B cell (primary cell): ENCODE results near the gene F13A1. TPM values are rescaled to one million over a fixed set of nuclear protein-coding genes. Genes with fewer than 3 reads are reported as not detected.

Source experiments
- ATAC-seq: fragments of 200-7000 bp; cut with Tn5 transposase; one replicate; pipeline ENCODE4 v1.10.0; 2021; ENCODE audit warnings: low read depth, mild to moderate bottlenecking, moderate number of reproducible peaks, moderate library complexity
- CTCF ChIA-PET: fragments of 350-600 bp; sonication (Branson Sonifier 250); formaldehyde crosslinking; loops from one replicate; lab custom pipeline; 2021; ENCODE audit warnings: antibody characterized with exemption, inconsistent platforms; lab: Charles Lee
- POLR2A ChIA-PET: fragments of 350-600 bp; sonication (Branson Sonifier 250); formaldehyde crosslinking; loops from one replicate; lab custom pipeline; 2021; ENCODE audit warnings: antibody characterized with exemption; lab: Charles Lee
- DNase-seq: peaks from one replicate; pipeline ENCODE4 v3.0.0; 2013
- H2AFZ ChIP-seq: 2 replicates; pipeline ENCODE4 v1.6.1; 2012; ENCODE audit warnings: mild to moderate bottlenecking, low read depth, low read length; ENCODE audit not compliant: insufficient read depth, poor library complexity, severe bottlenecking
- H3K27ac ChIP-seq, 2 donors: 1 replicate in 1 of 2; 2 replicates in 1 of 2; pipeline ENCODE4 v1.5.1; 2012 to 2013; ENCODE audit warnings: low read length in 2 of 2, mild to moderate bottlenecking in 2 of 2, moderate library complexity in 1 of 2
- H3K27me3 ChIP-seq, 4 experiments: fragments of 200-600 bp in 1 of 4; sonication (generic) in 1 of 4; replicated peaks in 1 of 4; 1 replicate in 2 of 4; 2 replicates in 2 of 4; pipeline versions ENCODE4 v1.6.1 to v1.7.0; 2013 to 2016; ENCODE audit warnings: low read length in 3 of 4, mild to moderate bottlenecking in 2 of 4, mixed read lengths in 1 of 4, moderate library complexity in 1 of 4; ENCODE audit not compliant: insufficient read depth in 4 of 4, control insufficient read depth in 3 of 4; ENCODE audit errors: control extremely low read depth in 1 of 4
- H3K36me3 ChIP-seq, 2 experiments: replicated peaks in 1 of 2; 1 replicate in 1 of 2; 2 replicates in 1 of 2; pipeline versions ENCODE4 v1.6.1 to v1.7.1; 2013; ENCODE audit warnings: low read length in 1 of 2; ENCODE audit not compliant: insufficient read depth in 2 of 2, control insufficient read depth in 1 of 2; ENCODE audit errors: control extremely low read depth in 1 of 2, extremely low read depth in 1 of 2
- H3K4me1 ChIP-seq, 2 donors: fragments of 200-600 bp in 1 of 2; sonication (generic) in 1 of 2; 1 replicate in 1 of 2; 2 replicates in 1 of 2; pipeline versions ENCODE4 v1.5.1 to v1.6.1; 2013 to 2017; ENCODE audit warnings: low read length in 2 of 2; ENCODE audit not compliant: control insufficient read depth in 2 of 2, insufficient read depth in 2 of 2
- H3K4me2 ChIP-seq: replicated peaks from 2 replicates; pipeline ENCODE3; 2012; ENCODE audit warnings: mild to moderate bottlenecking, low read depth, low read length; ENCODE audit not compliant: poor library complexity, severe bottlenecking
- H3K4me3 ChIP-seq, 5 experiments: fragments of 200-600 bp in 1 of 5; sonication (generic) in 1 of 5; 1 replicate in 3 of 5; 2 replicates in 2 of 5; pipeline versions ENCODE4 v1.5.1 to v1.7.0; 2011 to 2016; ENCODE audit warnings: low read length in 4 of 5, mild to moderate bottlenecking in 4 of 5, low read depth in 2 of 5, control low read depth in 1 of 5, moderate library complexity in 1 of 5; ENCODE audit not compliant: insufficient read depth in 1 of 5; ENCODE audit errors: control extremely low read depth in 1 of 5, extremely low read depth in 1 of 5
- H3K79me2 ChIP-seq: fragments of 200-600 bp; sonication (generic); one replicate; pipeline ENCODE4 v1.6.0; 2016; ENCODE audit warnings: low read length; ENCODE audit not compliant: control insufficient read depth, insufficient read depth
- H3K9ac ChIP-seq: fragments of 200-600 bp; sonication (generic); 2 replicates; pipeline ENCODE4 v1.6.1; 2017; ENCODE audit warnings: mild to moderate bottlenecking, low read length, moderate library complexity
- H3K9me3 ChIP-seq, 3 donors: one replicate each; pipeline versions ENCODE4 v1.6.1 to v1.7.1; 2013; ENCODE audit warnings: low read length in 2 of 3; ENCODE audit not compliant: control insufficient read depth in 2 of 3, insufficient read depth in 1 of 3; ENCODE audit errors: control extremely low read depth in 1 of 3
- H4K20me1 ChIP-seq: 2 replicates; pipeline ENCODE4 v1.6.0; 2012; ENCODE audit warnings: mild to moderate bottlenecking, low read length; ENCODE audit not compliant: insufficient read depth, control insufficient read depth, poor library complexity, severe bottlenecking
- H3K27ac Mint-ChIP-seq: one replicate; pipeline ENCODE4 v1.8.0; 2021; ENCODE audit warnings: mixed read lengths
- H3K27me3 Mint-ChIP-seq: one replicate; pipeline ENCODE4 v1.8.0; 2021; ENCODE audit warnings: mixed read lengths
- H3K4me1 Mint-ChIP-seq: one replicate; pipeline ENCODE4 v1.8.0; 2021; ENCODE audit warnings: mixed read lengths
- H3K4me3 Mint-ChIP-seq: one replicate; pipeline ENCODE4 v1.8.0; 2021; ENCODE audit warnings: mixed read lengths
- H3K9me3 Mint-ChIP-seq: one replicate; pipeline ENCODE4 v1.8.0; 2022; ENCODE audit warnings: mixed read lengths; ENCODE audit not compliant: insufficient read depth
- CTCF ChIP-seq: fragments of 200-600 bp; IDR thresholded peaks from one replicate; pipeline ENCODE4 v1.8.0; 2022; ENCODE audit warnings: antibody characterized with exemption, mild to moderate bottlenecking
- EZH2 ChIP-seq: IDR thresholded peaks from 2 replicates; pipeline ENCODE4 v1.6.1; 2012; ENCODE audit warnings: borderline replicate concordance, low read depth, mild to moderate bottlenecking, moderate library complexity, low read length; ENCODE audit not compliant: insufficient read depth, poor library complexity, severe bottlenecking
- WGBS: methylation state at CpG from one replicate; pipeline ENCODE4 v1.1.5; 2013; ENCODE audit warnings: missing lambda C conversion rate; ENCODE audit not compliant: insufficient coverage; 5-methylcytosine and 5-hydroxymethylcytosine counted together
- intact Hi-C: fragments of 100-400 bp; cut with micrococcal nuclease; formaldehyde crosslinking; loops from one replicate; pipeline ENCODE4 v1.10.0; 2022
- polyA plus RNA-seq: library from polyadenylated mRNA; depleted of rRNA; stranded (reverse); fragments of >200 nt; gene quantifications from 2 replicates; pipeline ENCODE4 v1.2.3, GENCODE V29; 2012
- total RNA-seq, 2 donors: library from RNA; stranded (reverse); fragments of 120-200 nt in 1 of 2; gene quantifications; 1 replicate in 1 of 2; 2 replicates in 1 of 2; pipeline versions ENCODE4 v1.2.3 to v1.2.4, GENCODE V29; 2013 to 2022

Gene F13A1
- total and polyA plus RNA-seq, 2 donors (not counting 1 experiment from before 2014, with no cell fraction given) = 0.43 to 2.0 TPM

GRCh38 chr6:6230286-6230685 lies 90.2 kb downstream of the F13A1 start:
- Mint-ChIP-seq H3K27me3 (peaks cover 40% of the 10 kb centered on the region), H3K9me3 (peaks cover 5% of the 10 kb centered on the region), H3K4me3 (no peak overlapping the region), H3K27ac (no peak overlapping the region), H3K4me1 (no peaks in the 10 kb centered on the region)
- DNase-seq (no peak), ATAC-seq (no peak)
- H3K4me1 ChIP-seq = no peaks in the 10 kb centered on the region
- H3K4me2 ChIP-seq = no peak overlapping the region
- no peak overlapping the region for H3K4me3 ChIP-seq
- TF ChIP-seq EZH2 = no peak
- TF ChIP-seq CTCF = no peak
- no peak overlapping the region for H3K9ac ChIP-seq
- no peaks in the 10 kb centered on the region for H4K20me1 ChIP-seq
- 80% methylated on average over 1 of the region's 1 CpG for WGBS
- no peak overlapping the region for H2AFZ ChIP-seq
- H3K9me3 ChIP-seq = peaks cover 0 to 6% (median 0%) of the 10 kb centered on the region in 3 donors
- no peaks in the 10 kb centered on the region for H3K79me2 ChIP-seq
- CTCF ChIA-PET = interaction anchor here (2.4 kb wide), 1 partner anchor 9 kb away, joined by 6 read pairs; no protein-coding TSS in a partner anchor
- intact Hi-C loops = no loop called here
- H3K27ac ChIP-seq = no peak overlapping the region
- H3K36me3 ChIP-seq = no peaks in the 10 kb centered on the region
- H3K27me3 ChIP-seq = peaks cover 0 to 19% (median 9%) of the 10 kb centered on the region in 4 experiments
- POLR2A ChIA-PET = no interaction called here

GRCh38 chr6:6227896-6228295 lies 92.6 kb downstream of the F13A1 start:
- intact Hi-C loops = no loop called here
- ATAC-seq (no peak), DNase-seq (no peak)
- Histone ChIP-seq H3K79me2 (no peaks in the 10 kb centered on the region), H2AFZ (no peak overlapping the region), H3K4me1 (no peaks in the 10 kb centered on the region), H3K27ac (no peak overlapping the region), H3K9ac (no peak overlapping the region), H3K36me3 (no peaks in the 10 kb centered on the region), H3K9me3 (peaks cover 0 to 6% (median 0%) of the 10 kb centered on the region in 3 donors), H3K27me3 (peaks cover 0 to 23% (median 12%) of the 10 kb centered on the region in 4 experiments), H4K20me1 (no peaks in the 10 kb centered on the region), H3K4me2 (no peak overlapping the region), H3K4me3 (no peak overlapping the region)
- 100% methylated on average over 1 of the region's 1 CpG for whole genome bisulfite sequencing
- Mint-ChIP-seq H3K4me3 (no peak overlapping the region), H3K4me1 (no peaks in the 10 kb centered on the region), H3K27ac (no peak overlapping the region), H3K27me3 (peaks cover 42% of the 10 kb centered on the region), H3K9me3 (peaks cover 2% of the 10 kb centered on the region)
- ChIA-PET POLR2A (no interaction called here), CTCF (interaction anchor here (0.6 to 0.7 kb wide), 2 partner anchors 45 to 97 kb away, joined by 3 read pairs; no protein-coding TSS in a partner anchor)
- no peak for TF ChIP-seq CTCF
- TF ChIP-seq EZH2 = no peak
